Fibroblast of pulmonary artery (primary cell): ENCODE data around the gene POLL.

Source experiments
- DNase-seq: peaks from one replicate; pipeline ENCODE4 v3.0.0-alpha.2; 2010; ENCODE audit warnings: low read depth
- H3K4me3 ChIP-seq: replicated peaks from 2 replicates; pipeline ENCODE4 v1.5.1; 2011; ENCODE audit warnings: low read depth, mild to moderate bottlenecking, control low read depth, low read length, moderate library complexity
- TF ChIP-seq, protein P1 (sequence below): IDR thresholded peaks from 2 replicates; pipeline ENCODE4 v1.5.1; 2011; ENCODE audit warnings: mild to moderate bottlenecking, control low read depth, low read length, inconsistent platforms; ENCODE audit errors: missing control alignments

Gene POLL

DNA sequence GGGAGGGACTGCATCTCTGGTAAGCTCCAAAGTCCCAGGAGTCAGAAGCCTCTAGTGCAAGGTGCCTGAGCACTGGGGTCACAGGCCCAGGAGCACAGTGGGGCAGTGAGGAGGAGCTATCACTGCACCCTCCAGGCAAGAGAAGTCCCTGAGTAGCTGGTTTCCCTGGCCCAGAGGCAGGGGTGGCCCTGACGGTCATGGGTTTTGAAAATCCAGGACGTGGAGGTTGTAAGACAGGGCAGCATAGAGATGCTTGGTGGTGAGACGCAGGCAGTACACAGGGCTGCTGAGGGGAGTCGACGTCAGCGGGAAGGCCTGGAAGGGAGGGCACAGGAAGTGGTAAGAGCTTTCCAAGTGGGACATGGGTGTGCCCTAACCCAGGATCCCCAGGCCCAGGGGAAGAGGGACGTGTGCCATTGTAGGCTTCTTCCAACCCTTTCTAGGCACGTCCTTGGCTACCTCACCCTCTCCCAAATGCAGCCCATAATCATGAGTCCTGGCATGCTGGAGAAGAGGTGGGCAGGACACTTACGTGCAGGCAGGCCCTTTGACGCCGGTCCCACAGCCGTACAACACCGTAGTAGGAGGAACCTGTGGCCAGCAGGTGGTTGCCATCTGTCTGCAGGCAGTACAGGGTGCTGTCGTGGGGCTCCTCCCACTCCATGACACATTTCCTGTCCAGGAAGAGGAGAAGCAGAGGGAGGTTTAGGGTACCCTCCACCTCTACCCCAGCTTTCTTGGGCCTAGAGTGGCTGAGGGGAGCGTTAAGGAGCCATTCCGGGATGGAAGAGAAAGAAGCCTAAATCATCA, 23.2 kb upstream of the POLL start:
- peak; percentile 34 for DNase-seq
- TF ChIP-seq, protein P1, sequence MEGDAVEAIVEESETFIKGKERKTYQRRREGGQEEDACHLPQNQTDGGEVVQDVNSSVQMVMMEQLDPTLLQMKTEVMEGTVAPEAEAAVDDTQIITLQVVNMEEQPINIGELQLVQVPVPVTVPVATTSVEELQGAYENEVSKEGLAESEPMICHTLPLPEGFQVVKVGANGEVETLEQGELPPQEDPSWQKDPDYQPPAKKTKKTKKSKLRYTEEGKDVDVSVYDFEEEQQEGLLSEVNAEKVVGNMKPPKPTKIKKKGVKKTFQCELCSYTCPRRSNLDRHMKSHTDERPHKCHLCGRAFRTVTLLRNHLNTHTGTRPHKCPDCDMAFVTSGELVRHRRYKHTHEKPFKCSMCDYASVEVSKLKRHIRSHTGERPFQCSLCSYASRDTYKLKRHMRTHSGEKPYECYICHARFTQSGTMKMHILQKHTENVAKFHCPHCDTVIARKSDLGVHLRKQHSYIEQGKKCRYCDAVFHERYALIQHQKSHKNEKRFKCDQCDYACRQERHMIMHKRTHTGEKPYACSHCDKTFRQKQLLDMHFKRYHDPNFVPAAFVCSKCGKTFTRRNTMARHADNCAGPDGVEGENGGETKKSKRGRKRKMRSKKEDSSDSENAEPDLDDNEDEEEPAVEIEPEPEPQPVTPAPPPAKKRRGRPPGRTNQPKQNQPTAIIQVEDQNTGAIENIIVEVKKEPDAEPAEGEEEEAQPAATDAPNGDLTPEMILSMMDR: no peak
- H3K4me3 ChIP-seq: no peak overlapping the region

DNA sequence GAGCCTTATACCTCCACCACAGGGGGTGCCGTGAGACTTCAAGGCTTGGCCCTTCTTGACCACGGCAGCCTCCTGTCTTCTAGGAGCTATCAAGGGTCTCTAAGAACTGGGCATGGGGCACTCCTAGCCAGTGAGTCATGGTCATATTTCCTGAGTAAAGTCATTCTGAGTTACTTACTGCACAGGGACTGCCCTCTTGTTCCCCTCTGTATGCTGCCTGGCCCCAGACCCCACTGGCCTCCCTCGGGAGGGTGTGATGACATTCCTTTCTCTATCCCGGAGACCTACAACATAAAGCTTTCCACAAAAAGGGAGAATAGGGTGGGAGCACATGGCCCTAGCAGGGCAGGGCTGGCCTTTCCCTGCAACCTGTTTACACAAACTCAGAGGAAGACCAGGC, 21.4 kb upstream of the POLL start:
- no peak overlapping the region for H3K4me3 ChIP-seq
- TF ChIP-seq, protein P1: no peak
- no peak for DNase-seq

DNA sequence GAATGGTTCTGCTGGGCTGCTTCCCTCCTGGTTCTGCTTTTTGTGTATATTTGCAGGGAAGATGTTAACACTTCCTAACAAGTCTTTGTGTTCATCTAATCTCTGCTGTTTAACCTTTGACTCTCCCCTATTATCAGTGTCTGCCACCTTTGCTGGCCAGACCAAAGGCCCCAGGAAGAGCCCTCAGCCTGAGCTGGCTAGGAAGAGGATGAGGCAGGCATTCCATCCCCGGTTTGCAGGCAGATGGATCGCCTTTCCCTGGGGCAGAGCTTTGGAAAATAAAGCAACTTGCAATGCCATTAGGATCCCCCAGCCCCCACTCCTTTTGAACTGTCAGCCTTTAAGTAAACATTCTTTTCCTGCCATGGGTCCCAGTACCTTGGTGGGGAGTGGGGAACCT, 19.1 kb upstream of the POLL start:
- no peak overlapping the region for H3K4me3 ChIP-seq
- no peak for DNase-seq
- TF ChIP-seq, protein P1: no peak

DNA sequence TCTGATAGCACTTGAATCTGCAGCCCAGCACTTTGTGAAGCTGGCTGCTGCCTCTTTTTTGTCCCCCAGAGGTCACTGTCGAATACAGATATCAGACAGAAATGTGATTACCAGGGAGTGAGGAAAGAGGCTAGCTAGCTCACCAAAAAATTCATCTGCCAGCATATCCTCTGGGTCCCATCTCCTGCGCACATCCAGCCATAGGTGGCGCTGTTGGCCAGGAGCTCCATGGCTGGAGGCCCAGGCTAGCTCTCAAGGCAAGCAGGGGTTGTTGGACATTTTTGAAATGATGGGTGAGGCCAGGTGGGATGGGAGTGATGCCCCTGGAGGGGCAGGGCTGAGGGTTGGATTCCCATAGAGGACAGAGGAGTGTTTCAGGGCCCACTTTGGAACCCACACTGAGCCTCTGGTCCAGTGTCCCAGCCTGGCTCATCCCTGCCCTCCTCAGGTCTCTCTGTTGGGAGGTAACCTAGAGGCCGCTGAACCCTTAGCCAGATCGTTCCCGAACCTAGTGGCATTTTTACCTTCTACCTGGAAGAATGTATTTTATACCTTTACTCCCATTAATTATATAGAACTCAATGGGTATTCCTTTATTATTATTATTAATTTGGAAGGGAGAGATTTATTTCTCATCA, 14.8 kb upstream of the POLL start:
- TF ChIP-seq, protein P1: peak; percentile 95
- no peak overlapping the region for H3K4me3 ChIP-seq
- DNase-seq: peak; percentile 77

DNA sequence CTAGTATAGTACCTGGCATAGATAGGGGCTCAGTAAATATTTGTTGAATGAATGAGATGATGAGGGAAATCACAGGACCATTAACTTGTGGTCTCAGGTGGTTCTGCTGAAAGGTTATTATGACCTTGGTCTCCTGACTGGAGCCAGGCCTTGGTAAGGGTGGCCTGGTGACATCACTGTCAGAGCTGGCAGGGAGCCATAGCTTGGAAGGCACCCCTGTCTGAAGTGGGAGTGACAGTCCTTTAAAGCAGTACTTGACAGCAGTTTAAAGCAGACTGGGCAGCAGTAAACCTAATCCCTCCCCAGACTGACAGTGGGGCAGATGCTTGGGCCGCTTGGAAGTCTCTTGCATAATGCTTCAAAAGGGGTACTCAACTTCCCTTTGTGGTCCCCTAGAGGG, 13.5 kb upstream of the POLL start:
- no peak overlapping the region for H3K4me3 ChIP-seq
- TF ChIP-seq, protein P1: no peak
- DNase-seq: no peak

DNA sequence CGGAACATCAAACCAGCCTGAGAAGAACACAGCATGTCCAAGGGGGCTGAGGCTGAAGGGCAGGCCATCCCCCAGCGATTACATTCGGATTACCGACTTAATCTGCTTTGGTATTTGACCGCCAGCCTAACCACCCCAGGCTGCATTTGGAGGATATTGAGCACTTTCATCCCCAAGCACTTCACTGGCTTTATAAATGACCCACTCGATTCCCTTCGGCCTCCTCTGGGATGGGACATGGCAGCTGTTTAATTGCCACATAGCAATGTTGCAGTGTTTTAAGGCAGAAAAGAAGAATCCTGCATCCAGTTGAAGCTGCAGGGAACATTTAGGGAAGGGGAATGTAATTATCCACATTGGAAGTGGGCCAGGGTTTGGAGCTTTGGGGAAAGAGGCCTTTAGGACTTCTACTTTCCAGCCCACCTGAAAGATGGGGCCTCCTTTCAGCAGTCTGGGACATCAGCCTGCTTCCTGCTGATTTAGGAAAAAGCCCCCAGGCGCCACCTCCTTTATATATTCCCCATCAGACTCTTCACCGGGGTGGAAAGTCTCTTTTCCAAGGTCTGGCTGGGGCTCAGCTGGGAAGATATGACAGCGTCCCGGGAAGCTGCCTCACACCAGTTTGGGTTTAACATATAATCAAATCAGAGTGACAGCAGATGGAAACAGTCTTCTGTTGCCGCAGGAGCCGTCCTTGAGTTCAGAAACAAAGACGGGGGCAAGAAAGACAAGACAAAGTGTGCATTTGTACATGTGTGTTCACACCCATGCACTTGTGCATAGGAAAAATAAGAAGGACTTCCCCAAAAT, 9.2 kb upstream of the POLL start:
- DNase-seq: no peak
- TF ChIP-seq, protein P1: no peak

More for the DNA sequence above, 9.2 kb upstream of the POLL start:
- no peak overlapping the region for H3K4me3 ChIP-seq
